SK-N-SH (cell line): Measurements from ENCODE around the gene PSMD1. TPM values are rescaled to one million over a fixed set of nuclear protein-coding genes. Genes with fewer than 3 reads are reported as not detected.

Source experiments
- CTCF ChIA-PET: fragments of 300-600, 350-600 bp; formaldehyde crosslinking; extraction: SDS; loops from one replicate; lab custom pipeline; 2021; lab: Yijun Ruan, JAX
- POLR2A ChIA-PET: fragments of 350-600 bp; sonication (Branson Sonifier 250); formaldehyde crosslinking; extraction: SDS; loops from one replicate; lab custom pipeline; 2020; ENCODE audit warnings: antibody characterized with exemption, inconsistent platforms; lab: Yijun Ruan, JAX
- DNase-seq: peaks from one replicate; pipeline ENCODE4 v3.0.0; 2012
- H2AFZ ChIP-seq: fragments of 200-600 bp; sonication (generic); 2 replicates; pipeline ENCODE4 v1.8.1; 2016; ENCODE audit warnings: antibody characterized with exemption, mild to moderate bottlenecking, low read depth
- H3F3A ChIP-seq: fragments of 200-600 bp; sonication (generic); replicated peaks from 2 replicates; pipeline ENCODE3; 2016; ENCODE audit warnings: antibody characterized with exemption, mild to moderate bottlenecking; ENCODE audit not compliant: insufficient read depth
- H3K27ac ChIP-seq, 2 experiments: fragments of 200-500 bp in 1 of 2; fragments of 200-600 bp in 1 of 2; sonication (Bioruptor generic) in 1 of 2; sonication (generic), shearing (Covaris generic) in 1 of 2; 2 replicates each; pipeline versions ENCODE4 v1.5.1 to v1.6.1; 2014 to 2016; ENCODE audit warnings: low read depth in 2 of 2, inconsistent platforms in 1 of 2, low read length in 1 of 2, mild to moderate bottlenecking in 1 of 2, mixed read lengths in 1 of 2
- H3K27me3 ChIP-seq: fragments of 200-600 bp; sonication (generic), shearing (Covaris generic); 2 replicates; pipeline ENCODE4 v1.6.1; 2016; ENCODE audit warnings: mixed run types; ENCODE audit not compliant: insufficient read depth
- H3K36me3 ChIP-seq, 2 experiments: fragments of 200-500 bp in 1 of 2; fragments of 200-600 bp in 1 of 2; sonication (Bioruptor generic) in 1 of 2; sonication (generic) in 1 of 2; replicated peaks in 1 of 2; 2 replicates each; pipeline versions ENCODE3 to v1.5.1; 2014 to 2016; ENCODE audit warnings: low read length in 1 of 2, mild to moderate bottlenecking in 1 of 2; ENCODE audit not compliant: insufficient read depth in 2 of 2, control insufficient read depth in 1 of 2
- H3K4me1 ChIP-seq, 2 experiments: fragments of 200-500 bp in 1 of 2; fragments of 200-600 bp in 1 of 2; sonication (Bioruptor generic) in 1 of 2; sonication (generic), shearing (Covaris generic) in 1 of 2; 2 replicates each; pipeline versions ENCODE4 v1.5.1 to v1.6.1; 2014 to 2016; ENCODE audit warnings: low read depth in 1 of 2, low read length in 1 of 2, mixed run types in 1 of 2; ENCODE audit not compliant: insufficient read depth in 2 of 2, control insufficient read depth in 1 of 2
- H3K4me2 ChIP-seq: fragments of 200-600 bp; sonication (generic), shearing (Covaris generic); 2 replicates; pipeline ENCODE4 v1.6.1; 2017; ENCODE audit warnings: mixed run types
- H3K4me3 ChIP-seq, 2 experiments: fragments of 200-500 bp in 1 of 2; fragments of 200-600 bp in 1 of 2; sonication (Bioruptor generic) in 1 of 2; sonication (generic), shearing (Covaris generic) in 1 of 2; 2 replicates each; pipeline versions ENCODE4 v1.5.1 to v1.8.1; 2014 to 2016; ENCODE audit warnings: low read depth in 2 of 2, inconsistent platforms in 1 of 2, low read length in 1 of 2, mild to moderate bottlenecking in 1 of 2, mixed read lengths in 1 of 2, moderate library complexity in 1 of 2
- H3K79me2 ChIP-seq: fragments of 200-600 bp; sonication (generic); 2 replicates; pipeline ENCODE4 v1.8.1; 2017; ENCODE audit warnings: mild to moderate bottlenecking; ENCODE audit not compliant: insufficient read depth
- H3K9ac ChIP-seq: fragments of 200-600 bp; sonication (generic); 2 replicates; pipeline ENCODE4 v1.6.1; 2017; ENCODE audit warnings: mixed run types
- H3K9me2 ChIP-seq: fragments of 200-600 bp; sonication (generic); 2 replicates; pipeline ENCODE4 v1.6.1; 2017; ENCODE audit warnings: mixed run types
- H3K9me3 ChIP-seq: fragments of 200-600 bp; sonication (generic); 2 replicates; pipeline ENCODE4 v1.6.1; 2017; ENCODE audit warnings: mixed run types, mild to moderate bottlenecking, moderate library complexity
- H4K20me1 ChIP-seq: fragments of 200-600 bp; sonication (generic); 2 replicates; pipeline ENCODE4 v1.6.1; 2017; ENCODE audit warnings: mild to moderate bottlenecking, mixed run types; ENCODE audit not compliant: insufficient read depth
- CTCF ChIP-seq: fragments of 200-600 bp; sonication (generic); IDR thresholded peaks from 2 replicates; pipeline ENCODE4 v1.6.1; 2017; ENCODE audit warnings: antibody characterized with exemption, mild to moderate bottlenecking, moderate library complexity
- ELF1 ChIP-seq: IDR thresholded peaks from 2 replicates; pipeline ENCODE4 v1.4.0; 2012
- EP300 ChIP-seq, 2 experiments: IDR thresholded peaks; 2 replicates each; pipeline versions ENCODE4 v1.4.0 to v1.6.1; 2012; ENCODE audit warnings: borderline replicate concordance in 1 of 2, low read depth in 1 of 2, low read length in 1 of 2
- FOSL2 ChIP-seq: IDR thresholded peaks from 2 replicates; pipeline ENCODE4 v1.4.0; 2012; ENCODE audit warnings: low read depth, mild to moderate bottlenecking, moderate library complexity, borderline replicate concordance
- IRF3 ChIP-seq: fragments of 150-350 bp; IDR thresholded peaks from 2 replicates; pipeline ENCODE4 v1.6.1; 2016; ENCODE audit warnings: mild to moderate bottlenecking, low read depth, low read length
- JUND ChIP-seq: IDR thresholded peaks from 2 replicates; pipeline ENCODE4 v1.4.0; 2012
- MEF2A ChIP-seq: IDR thresholded peaks from 2 replicates; pipeline ENCODE4 v1.4.0; 2012; ENCODE audit warnings: low read depth, borderline replicate concordance
- NFIC ChIP-seq: IDR thresholded peaks from 2 replicates; pipeline ENCODE4 v1.4.0; 2012; ENCODE audit warnings: borderline replicate concordance
- NRF1 ChIP-seq: IDR thresholded peaks from 2 replicates; pipeline ENCODE4 v1.6.1; 2012; ENCODE audit warnings: low read depth, mild to moderate bottlenecking, low read length
- PBX3 ChIP-seq: IDR thresholded peaks from 2 replicates; pipeline ENCODE4; 2012
- REST ChIP-seq: IDR thresholded peaks from 2 replicates; pipeline ENCODE4 v1.6.1; 2012; ENCODE audit warnings: mild to moderate bottlenecking, low read depth, low read length, moderate library complexity
- RFX5 ChIP-seq: IDR thresholded peaks from 2 replicates; pipeline ENCODE4 v1.6.1; 2012; ENCODE audit warnings: mild to moderate bottlenecking, improper control_type of control experiment, low read length
- SIN3A ChIP-seq: IDR thresholded peaks from 2 replicates; pipeline ENCODE4 v1.6.1; 2012; ENCODE audit warnings: low read depth, mild to moderate bottlenecking, low read length, moderate library complexity, borderline replicate concordance
- SMC3 ChIP-seq: IDR thresholded peaks from 2 replicates; pipeline ENCODE4 v1.6.1; 2012; ENCODE audit warnings: low read depth, low read length, improper control_type of control experiment
- TEAD4 ChIP-seq: IDR thresholded peaks from 2 replicates; pipeline ENCODE4 v1.4.0; 2012; ENCODE audit warnings: mild to moderate bottlenecking, borderline replicate concordance; ENCODE audit not compliant: insufficient read depth
- USF1 ChIP-seq: IDR thresholded peaks from 2 replicates; pipeline ENCODE4 v1.4.0; 2012; ENCODE audit warnings: low read depth, borderline replicate concordance
- WGBS: methylation state at CpG from one replicate; pipeline ENCODE4 v1.1.6; 2017; ENCODE audit warnings: low lambda C conversion rate; 5-methylcytosine and 5-hydroxymethylcytosine counted together
- polyA plus RNA-seq, 3 experiments: library from polyadenylated mRNA; depleted of rRNA; stranded (reverse); fragments of >200 nt; gene quantifications; 2 replicates each; pipeline ENCODE4 v1.2.3, GENCODE V29; 2012

Gene PSMD1
- polyA plus RNA-seq, 1 of the 3 experiments (the other 2 are of a cell fraction) = 92.3 TPM

- H3F3A ChIP-seq = peaks cover 4% of the 10 kb centered on the region
- 90% methylated on average over 4 of the region's 4 CpGs for WGBS
- H3K4me3 ChIP-seq = no peak overlapping the region
- no peak overlapping the region for H3K9ac ChIP-seq
- H2AFZ ChIP-seq = no peak overlapping the region
- no peaks in the 10 kb centered on the region for H4K20me1 ChIP-seq
- TF ChIP-seq JUND (no peak), NRF1 (no peak), USF1 (no peak), NFIC (no peak), EP300 (IDR thresholded peaks at IDR 0.05; ENCODE audit: borderline replicate concordance in 1 of 2, low read depth in 1 of 2, low read length in 1 of 2) (no peak), CTCF (no peak), SIN3A (no peak), IRF3 (no peak)
- H3K36me3 ChIP-seq = peaks cover 51 to 62% of the 10 kb centered on the region in 2 experiments
- no peak overlapping the region for H3K4me2 ChIP-seq
- no peaks in the 10 kb centered on the region for H3K27me3 ChIP-seq
- H3K27ac ChIP-seq = no peak overlapping the region
- H3K4me1 ChIP-seq = no peaks in the 10 kb centered on the region
- ChIA-PET CTCF (interaction anchor here (0.9 to 3.5 kb wide), 7 partner anchors 9 to 370 kb away, joined by 3 to 21 read pairs (median 5); partner anchors contain the start of gene NCL), POLR2A (no interaction called here)
- no peaks in the 10 kb centered on the region for H3K9me3 ChIP-seq
- no peak for DNase-seq
- H3K79me2 ChIP-seq = peaks cover 12% of the 10 kb centered on the region; the same call in 1 of the 2 replicates
- H3K9me2 ChIP-seq = no peaks in the 10 kb centered on the region
These were observed 38.2 kb downstream of the PSMD1 start for GRCh38 chr2:231094736-231095346.

GRCh38 chr2:231099918-231100317, 43.3 kb downstream of the PSMD1 start:
- Histone ChIP-seq H3K4me3 (no peak overlapping the region; a peak in 1 of 4 replicates), H3K27ac (no peak overlapping the region), H3K27me3 (no peaks in the 10 kb centered on the region), H3K4me2 (no peak overlapping the region), H2AFZ (no peak overlapping the region), H3F3A (peaks cover 25% of the 10 kb centered on the region), H3K4me1 (peaks cover 0 to 4% of the 10 kb centered on the region in 2 experiments; a peak in 2 of 4 replicates), H3K9me2 (no peaks in the 10 kb centered on the region), H3K36me3 (peaks cover 32 to 55% of the 10 kb centered on the region in 2 experiments), H3K79me2 (peaks cover 5% of the 10 kb centered on the region; the same call in 1 of the 2 replicates), H3K9me3 (no peaks in the 10 kb centered on the region), H3K9ac (no peak overlapping the region), H4K20me1 (no peaks in the 10 kb centered on the region)
- no peak for DNase-seq
- 94% methylated on average over 8 of the region's 8 CpGs for WGBS
- ChIA-PET CTCF (no interaction called here), POLR2A (no interaction called here)
- no peak for TF ChIP-seq RFX5
- TF ChIP-seq ELF1 = no peak
- no peak for TF ChIP-seq TEAD4
- no peak for TF ChIP-seq CTCF
- no peak for TF ChIP-seq REST
- TF ChIP-seq MEF2A = no peak
- TF ChIP-seq FOSL2 = no peak
- TF ChIP-seq PBX3 = no peak
- TF ChIP-seq SMC3 = no peak
- no peak for TF ChIP-seq SIN3A
